Right forelimb (tissue), 1 donor: ENCODE measurements around the gene NUP153.

Experiments
- DNase-seq: peaks from one replicate; pipeline ENCODE4 v3.0.0-alpha.2; 2018

Gene NUP153

DNA sequence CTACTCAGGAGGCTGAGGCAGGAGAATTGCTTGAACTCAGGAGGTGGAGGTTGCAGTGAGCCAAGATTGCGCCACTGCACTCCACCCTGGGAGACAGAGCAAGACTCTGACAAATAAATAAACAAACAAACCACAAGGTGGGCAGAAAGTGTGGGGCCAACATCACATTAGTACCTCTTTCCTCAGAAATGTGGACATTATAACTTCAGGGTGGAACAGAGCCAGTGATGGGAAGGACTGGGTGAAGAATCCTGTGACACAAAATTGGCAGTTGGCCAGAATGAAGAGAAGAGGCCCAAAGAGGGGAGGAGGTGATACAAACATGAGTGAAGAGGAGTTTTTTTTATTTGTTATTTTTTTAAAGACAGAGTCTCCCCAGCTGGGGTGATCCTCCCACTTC, 50.6 kb downstream of the NUP153 start:
- no peak for DNase-seq

DNA sequence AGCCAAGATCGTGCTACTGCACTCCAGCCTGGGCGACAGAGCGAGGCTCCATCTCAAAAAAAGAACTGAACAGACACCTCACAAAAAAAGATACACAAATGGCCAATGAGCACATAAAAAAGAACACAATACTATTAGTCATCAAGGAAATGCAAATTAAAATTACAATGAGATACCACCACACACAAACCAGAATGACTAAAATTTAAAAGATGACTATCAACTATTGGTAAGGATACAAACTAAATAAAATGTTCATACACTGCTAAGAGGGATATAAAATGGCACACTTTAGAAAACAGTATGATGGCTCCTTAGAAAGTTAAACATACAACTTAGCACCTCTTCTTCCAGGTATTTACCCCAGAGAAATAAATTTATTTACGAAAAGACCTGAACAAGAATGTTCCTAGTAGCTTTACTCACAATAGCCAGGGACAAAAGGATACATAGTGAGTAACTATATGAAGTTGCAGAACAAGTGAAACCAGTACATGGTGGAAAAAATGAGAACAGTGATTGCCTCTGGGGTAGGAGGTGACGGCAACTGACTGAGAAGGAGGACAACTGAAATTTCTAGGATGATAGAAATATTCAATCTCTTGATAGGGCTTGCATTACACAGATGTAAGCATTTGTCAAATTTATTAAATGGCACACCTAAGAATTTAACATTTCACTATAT, 53.4 kb downstream of the NUP153 start:
- DNase-seq = no peak

DNA sequence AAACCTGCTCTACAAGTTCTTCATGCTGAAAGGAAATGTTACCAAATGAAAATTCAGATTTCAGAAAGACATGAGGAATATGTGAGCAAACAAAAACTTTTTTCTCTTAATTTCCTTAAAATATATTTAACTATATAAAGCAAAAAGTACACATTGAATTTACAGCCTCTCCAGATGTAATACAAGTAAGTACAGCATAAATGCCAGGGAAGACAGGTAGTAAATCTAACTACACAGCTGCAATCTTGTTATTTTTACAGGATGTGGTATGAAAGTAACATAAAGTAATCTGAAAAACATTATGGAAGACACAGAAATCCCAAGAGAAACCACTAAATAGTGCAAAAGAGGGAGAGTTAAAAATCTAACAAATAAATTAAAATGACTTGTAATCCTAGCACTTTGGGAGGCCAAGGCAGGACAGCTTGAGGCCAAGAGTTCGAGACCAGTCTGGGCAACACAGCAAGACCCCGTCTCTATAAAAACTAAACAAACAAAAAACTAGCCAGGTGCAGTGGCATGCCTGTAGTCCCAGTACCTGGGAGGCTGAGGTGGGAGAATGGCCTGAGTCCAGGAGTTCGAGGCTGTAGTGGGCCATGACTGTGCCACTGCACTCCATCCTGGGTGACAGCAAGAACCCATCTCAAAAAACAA, 55.9 kb downstream of the NUP153 start:
- DNase-seq = no peak

DNA sequence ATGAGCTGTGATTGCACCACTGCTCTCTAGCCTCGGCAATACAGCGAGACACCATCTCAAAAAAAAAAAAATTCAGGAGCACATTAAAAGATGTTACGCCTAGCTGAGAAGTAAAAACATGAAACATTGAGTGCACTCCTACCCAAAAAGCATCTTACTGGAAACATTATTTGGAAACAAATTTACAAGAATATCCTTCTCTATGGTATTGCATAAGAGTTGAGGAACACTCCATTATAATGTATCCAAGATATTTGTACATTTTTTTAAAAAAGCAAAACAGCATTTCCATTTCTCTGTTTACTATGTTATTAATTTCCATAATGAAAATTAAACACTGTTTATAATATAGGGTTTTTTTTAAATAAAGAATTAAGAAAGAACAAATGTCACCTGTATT, 58.0 kb downstream of the NUP153 start:
- DNase-seq = no peak

DNA sequence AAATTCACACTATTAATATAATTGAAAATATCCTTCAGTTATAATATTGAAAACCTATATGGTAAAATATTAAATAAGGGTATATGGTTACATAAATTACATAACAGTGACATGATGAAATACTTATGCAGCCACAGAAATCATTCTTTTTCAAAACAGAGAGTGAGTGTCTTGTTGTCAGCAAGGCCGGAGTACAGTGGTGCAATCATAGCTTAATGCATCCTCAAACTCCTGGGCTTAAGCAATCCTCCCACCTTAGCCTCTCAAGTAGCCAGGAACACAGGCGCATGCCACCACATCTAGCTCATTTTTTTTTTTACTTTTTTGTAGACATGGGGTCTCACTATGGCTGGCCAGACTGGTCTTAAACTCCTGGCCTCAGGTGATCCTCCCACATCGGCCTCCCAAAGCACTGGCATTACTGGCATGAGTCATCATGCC, 66.2 kb downstream of the NUP153 start:
- no peak for DNase-seq

DNA sequence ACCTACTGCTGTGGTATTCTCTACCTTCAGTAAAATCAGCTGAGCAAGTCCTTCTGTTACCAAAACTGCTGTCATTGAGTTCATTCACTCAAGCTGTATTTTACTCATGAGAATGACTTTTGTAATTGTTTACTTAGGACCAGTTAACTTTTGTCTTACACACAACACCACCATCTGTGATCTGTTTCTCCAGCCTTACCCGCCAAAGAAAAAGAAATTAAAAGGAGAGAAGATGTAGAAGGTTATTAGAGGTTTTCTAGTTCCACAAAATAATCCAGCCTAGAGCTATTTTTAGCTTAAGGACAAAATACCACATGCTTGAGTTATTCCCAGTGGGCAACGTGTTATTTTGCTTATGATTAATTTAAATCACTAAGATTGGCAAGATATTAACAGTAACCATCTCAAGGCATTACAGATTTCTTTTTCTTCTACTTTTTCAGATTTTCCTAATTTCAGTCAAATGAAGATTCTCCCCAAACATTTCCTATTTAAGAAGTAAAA, 68.5 kb downstream of the NUP153 start:
- no peak for DNase-seq

DNA sequence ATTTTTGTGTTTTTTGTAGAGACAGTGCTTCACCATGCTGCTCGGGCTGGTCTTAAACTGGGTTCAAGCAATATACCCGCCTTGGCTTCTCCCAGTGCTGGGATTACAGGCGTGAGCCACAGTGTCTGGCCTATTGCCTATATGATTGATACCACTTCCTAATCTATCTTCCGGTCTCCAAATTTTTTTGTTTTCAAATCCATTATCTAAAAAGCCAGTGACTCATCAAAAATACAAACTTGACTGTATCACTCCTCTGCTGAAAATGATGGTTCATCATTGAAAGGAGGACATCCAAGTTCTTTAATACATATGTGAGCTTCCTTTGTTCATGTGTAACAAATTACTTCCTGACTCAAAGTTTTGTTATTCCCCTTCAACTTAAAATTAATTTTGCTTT, 71.2 kb downstream of the NUP153 start:
- no peak for DNase-seq

DNA sequence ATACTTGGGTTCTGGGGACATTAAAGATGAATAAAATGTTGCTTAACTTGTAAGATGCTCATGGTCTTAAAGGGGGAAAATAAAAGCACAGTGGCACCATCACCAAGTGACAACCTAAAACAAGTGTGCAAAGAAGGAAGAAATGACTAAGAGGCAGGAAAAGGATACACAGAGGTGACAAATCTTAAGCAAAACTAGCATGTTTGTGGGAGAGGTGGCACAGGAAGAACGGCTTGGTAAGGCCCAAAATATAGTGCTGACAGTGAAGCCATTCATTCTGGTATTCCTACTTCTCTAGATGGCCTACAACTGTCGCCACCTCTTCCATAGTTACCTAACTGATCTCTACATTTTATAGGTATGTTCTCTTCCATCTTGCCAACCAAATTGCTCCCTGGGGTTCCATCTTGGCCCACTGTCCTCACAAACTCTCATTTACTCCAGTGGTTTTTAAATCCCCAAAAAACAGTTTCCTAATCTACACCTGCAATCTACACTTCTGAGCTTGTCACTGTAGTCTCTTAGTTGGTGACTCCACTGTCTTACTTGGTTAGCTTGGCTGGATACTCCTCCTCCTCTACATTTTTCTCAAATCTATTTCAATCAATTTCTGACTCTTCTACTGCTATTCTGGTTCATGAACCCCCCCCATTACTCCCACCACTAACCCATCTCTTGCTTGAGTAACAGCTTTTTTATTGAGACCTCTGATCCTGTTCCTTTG, 73.1 kb downstream of the NUP153 start:
- no peak for DNase-seq

DNA sequence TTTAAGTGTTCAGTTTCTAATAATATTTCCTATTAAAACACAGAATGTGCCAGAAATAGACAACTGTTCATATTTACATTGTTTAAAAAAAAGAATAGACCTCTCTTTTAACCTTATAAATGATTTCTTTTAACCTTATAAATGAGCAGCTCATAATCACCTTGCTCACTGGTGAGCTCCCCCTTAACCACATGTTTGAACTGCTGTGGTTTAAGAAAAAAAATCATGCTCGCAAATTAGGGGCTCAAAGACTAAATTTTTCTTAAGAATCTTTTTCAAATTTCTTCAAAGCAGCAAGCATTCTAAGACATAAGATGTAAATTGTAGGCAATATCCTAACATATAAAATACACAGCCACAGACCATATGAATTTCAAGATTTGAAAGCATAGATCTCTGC, 73.8 kb downstream of the NUP153 start:
- DNase-seq = no peak

DNA sequence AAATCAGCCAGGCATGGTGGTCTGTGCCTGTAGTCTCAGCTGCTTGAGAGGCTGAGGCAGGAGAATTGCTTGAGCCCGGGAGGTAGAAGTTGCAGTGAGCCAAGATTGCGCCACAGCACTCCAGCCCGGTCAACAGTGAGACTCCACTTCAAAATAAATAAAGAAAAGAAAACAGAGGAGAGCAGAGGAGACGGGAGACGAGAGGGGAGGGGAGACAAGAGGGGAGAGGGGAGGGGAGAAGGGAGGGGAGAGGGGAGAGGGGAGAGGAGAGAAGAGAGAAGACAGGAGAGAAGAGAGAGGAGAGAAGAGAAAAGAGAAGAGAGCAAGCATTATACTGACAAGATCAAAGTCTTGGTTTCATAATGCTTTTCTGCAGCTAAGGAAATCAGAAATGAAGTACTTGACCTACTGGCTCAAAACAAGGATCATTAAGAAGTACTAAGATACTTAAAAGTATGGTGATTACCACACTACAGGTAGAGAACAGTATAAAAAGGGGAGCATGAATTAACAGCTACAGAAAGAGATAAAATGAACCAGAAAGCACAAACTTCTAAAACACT, 76.1 kb downstream of the NUP153 start:
- DNase-seq = no peak

DNA sequence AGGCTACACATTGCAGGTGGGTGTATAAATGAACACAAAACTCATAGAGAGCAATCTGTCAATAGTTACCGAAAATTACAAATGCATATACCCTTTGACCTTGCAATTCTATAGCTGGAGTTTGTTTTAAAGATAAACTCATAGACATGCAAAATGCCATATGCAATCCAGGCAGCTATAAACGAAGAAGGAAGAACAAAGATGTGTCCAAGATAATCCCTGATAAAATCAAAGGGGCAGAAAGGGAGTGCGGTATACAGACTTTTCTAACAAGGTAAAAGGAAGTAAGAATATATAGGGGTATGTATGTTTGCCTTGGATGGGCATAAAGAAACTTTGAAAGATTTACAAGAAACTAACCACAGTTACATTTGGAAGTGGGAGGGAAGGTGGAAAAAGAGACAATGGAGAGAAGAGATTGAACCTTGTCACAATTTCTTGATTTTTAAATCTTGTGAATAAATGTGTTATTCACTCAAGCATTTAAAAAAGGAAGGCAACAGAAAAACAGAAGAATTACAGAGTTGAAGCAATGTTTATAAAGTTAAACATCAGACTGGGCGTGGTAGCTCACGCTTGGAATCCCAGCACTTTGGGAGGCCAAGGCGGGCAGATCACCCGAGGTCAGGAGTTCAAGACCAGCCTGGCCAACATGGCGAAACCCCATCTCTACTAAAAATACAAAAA, 76.8 kb downstream of the NUP153 start:
- no peak for DNase-seq

DNA sequence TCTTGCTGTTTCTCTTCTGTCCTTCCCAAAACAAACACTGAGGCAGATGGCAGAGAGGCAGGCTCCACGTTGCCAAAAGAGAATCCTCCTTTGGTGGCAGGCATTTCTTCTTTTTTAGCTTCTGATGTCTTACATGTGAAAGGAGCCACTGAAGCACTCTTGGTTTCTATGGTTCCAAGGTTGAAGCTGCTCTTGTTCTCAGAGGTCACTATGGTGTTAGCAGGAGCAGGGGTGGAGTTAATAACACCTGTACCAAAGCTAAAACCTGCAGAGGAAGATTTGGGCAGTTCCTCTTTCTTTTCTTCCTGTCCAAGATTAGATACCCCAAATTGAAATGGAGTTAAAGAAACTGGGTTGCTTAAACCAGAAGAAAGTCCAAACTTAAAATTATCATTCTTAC, 77.9 kb downstream of the NUP153 start:
- DNase-seq = no peak

DNA sequence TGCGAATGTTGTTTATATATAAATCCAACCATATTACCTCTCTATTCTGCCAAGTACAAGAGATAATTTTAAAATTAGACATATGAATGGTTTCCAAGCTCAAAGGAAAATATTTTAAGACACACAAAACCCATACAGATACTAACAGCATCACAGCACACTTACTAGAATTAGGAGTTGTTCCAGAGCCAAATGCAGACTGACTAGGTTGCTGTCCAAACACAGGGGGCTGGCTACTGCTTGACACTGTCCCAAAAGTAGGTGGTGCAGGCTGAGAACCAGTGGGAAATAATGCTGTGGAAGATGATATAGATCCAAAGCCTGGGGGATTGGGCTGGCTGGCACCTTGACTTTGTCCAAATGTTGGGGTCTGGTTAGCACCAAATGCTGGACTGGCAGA, 82.3 kb downstream of the NUP153 start:
- no peak for DNase-seq

DNA sequence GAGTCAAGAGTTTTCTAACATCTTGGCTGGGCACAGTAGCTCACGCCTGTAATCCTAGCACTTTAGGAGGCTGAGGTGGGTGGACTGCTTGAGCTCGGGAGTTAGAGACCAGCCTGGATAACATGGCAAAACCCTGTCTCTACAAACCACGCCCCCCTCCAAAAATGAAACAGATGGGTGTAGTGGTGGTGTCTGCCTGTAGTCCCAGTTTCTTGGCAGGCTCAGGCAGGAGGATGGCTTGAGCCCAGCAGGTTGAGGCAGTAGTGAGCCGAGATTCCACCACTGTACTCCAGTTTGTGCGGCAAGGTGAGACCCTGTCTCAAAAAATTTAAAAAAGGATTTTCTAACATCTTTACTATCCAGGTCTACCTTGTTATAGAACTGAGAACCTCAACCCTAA, 84.6 kb downstream of the NUP153 start:
- DNase-seq = no peak

DNA sequence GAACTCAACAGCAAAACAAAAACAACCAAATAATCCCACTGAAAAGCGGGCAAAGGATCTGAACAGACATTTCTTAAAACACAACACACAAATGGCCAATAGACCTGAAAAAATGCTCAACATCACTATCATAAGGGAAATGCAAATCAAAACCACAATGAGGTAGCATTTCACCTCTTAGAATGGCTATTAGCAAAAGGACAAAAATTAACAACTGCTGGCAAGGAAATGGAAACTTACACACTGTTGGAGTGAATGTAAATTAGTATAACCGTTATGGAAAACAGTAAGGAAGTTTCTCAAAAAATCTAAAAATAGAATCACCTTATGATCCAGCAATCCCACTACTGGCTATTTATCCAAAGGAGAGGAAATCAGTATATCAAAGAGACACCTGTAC, 85.7 kb downstream of the NUP153 start:
- DNase-seq = no peak

DNA sequence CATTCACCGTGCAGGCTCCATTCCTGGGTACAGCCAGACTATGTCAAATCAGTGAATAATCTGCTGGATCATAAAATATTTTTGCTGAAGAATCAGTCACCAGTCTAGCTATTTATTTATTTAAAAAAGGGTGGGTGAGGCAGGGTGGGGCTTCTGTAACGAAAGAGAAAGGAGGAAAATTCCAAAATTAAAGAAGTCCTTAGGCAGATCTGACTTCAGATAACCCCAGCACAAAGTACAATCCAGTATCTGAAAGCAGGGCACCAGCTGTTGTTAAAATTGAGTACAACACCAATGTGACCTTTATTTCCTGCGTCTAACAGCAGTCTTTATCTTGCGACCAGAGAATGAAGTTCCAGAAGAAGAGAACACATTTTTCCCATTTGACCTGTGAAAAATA, 90.9 kb downstream of the NUP153 start:
- DNase-seq = no peak

DNA sequence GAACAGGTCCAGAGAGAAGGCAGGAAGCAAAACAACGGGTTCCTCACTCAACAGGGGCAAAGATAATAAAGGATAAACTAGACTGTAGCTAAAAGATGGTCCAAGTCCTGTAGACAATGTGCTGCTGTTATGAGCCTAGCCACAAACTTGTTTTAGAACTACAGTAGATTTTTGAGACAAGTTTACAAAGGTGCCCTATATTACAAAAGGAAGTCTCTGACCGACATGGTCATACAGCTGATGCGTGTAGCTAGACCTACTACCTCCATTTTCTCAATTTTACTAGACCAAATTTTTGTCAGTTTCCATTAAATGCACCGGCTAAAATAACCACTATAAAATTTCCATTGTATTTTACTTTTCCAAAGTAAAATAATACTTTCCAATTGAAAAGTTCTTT, 94.7 kb downstream of the NUP153 start:
- no peak for DNase-seq

DNA sequence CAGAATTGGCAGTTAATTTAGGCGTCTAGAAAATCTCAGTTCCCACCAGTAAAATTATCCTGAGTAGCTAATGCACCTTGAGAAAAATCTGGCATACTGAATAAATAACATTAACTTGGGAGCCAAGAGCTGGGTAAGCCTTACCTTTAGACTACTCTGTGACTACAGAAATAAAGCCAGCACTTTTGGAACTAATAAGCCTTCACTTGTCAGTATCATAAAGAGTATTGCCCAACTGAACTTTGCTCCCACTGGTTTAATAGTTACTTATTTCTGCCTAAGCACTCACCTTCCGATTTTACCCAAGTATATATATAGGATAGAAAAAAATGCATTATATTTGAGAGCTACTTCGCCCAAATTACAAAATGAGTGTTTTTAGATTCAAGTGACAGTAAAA, 95.9 kb downstream of the NUP153 start:
- no peak for DNase-seq

DNA sequence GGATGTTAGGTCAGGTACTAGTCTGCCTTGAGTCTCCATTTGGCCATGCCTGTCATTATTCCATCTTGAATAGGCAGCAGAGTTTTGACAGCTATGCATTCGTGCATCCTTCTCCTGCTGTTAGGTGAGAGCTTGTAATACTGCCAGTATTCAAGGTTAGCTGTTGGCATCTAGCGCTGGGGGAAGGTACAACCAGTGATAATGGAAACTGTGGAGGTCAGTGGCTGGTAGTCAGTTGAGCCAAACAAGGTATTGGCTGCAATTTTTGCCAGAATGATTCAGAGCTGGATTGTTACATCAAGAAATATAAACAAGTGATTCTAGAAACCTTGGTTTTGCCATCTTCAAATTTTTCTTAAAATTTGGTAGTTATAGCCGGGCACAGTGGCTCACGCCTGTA, 100.1 kb downstream of the NUP153 start:
- DNase-seq = no peak

DNA sequence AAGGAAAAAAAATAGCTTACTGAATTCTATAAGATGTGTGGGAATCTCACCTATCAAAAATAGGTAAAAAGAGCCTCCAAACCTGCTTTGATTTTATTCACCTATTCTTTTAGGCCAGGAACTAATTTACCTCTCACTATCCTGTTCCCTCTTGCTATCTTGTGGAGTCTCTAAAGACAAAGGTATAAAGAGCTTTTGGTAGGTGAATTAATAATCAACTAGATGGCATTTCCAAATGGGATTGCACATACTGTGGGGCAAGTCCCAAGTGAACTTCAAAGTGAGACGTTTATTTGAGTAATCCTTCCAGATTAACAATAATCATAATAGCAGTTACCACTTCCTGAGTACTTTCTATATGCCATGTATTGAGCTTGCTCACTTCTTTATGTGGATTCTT, 103.8 kb downstream of the NUP153 start:
- no peak for DNase-seq

DNA sequence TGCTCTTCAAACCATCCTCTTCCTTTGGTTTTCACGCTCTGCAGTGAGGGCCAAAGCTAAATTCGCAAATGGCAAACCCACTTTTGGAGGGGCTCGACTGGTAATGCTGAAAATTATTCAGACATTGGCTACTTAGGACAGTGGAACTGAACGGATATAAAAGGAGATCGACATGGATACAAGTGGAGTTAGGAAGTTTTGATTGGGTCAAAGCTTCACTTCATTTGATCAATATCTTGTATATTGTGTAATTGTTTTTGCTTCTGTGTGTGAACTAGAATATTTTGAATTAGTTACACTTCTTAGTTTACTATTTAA, 105.4 kb downstream of the NUP153 start:
- DNase-seq = no peak

DNA sequence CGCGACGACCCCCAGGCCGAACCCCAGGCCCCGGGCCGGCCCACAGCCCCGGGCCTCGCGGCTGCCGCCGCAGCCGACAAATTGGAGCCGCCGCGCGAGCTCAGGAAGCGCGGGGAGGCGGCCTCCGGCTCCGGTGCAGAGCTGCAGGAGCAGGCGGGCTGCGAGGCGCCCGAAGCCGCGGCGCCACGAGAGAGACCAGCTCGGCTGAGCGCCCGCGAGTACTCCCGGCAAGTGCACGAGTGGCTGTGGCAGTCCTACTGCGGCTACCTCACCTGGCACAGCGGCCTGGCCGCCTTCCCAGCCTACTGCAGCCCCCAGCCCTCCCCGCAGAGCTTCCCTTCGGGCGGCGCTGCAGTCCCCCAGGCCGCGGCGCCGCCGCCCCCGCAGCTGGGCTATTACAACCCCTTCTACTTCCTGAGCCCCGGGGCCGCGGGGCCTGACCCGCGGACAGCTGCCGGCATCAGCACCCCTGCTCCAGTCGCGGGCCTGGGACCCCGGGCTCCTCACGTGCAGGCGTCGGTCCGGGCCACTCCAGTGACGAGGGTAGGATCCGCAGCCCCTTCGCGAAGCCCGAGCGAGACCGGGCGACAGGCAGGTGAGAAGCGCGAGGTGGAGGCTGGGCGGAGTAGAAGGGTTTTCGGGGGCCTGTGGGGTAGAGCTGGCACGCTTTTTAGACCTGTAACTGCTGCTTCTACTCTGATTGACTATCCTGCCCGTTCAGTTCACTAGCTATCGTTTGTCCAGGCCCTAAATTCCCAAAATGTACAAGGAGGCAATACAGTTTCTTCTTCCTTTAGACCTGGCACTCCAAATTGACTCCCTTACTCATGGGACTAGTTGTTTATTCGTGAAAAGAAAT, 106.0 kb downstream of the NUP153 start:
- DNase-seq = no peak
